Measurements from ENCODE around the gene SATB1.

The SATB1 gene

DNA sequence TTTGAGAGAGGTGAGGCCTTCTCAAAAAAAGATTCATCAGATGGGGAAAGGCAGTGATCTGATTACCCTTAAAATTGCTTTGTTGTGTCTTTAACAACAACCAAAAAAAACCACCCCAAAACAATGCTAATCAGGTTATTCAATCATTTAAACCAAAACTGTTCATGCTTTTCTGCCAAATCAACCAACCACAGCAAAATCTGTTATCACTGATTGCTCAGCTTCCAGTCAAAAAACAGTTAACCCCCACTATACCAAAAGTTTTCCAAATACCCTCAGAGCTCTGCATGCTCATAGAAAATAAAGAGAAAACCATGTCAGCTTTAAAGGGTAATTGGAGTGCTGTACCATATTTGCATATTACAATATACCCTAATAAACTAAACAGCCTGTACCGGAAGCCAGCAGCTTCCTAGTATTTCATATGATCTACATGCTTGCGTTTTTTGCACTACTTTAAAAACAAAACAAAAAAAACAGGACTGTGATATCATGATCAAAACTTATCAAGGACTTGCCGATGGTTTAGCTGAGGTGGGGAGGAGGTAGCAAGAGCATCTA lies 22.8 kb downstream of the SATB1 start:
- no peak overlapping the region for H3K9ac ChIP-seq (ENCODE audit: low read depth, low read length)
- H3K4me1 ChIP-seq (ENCODE audit: insufficient read depth, low read length) = no peaks in the 10 kb centered on the region
- H3K9me3 ChIP-seq (ENCODE audit: control insufficient read depth, insufficient read depth, low read length) = no peaks in the 10 kb centered on the region
- H3K36me3 ChIP-seq (ENCODE audit: insufficient read depth, low read length) = no peaks in the 10 kb centered on the region

DNA sequence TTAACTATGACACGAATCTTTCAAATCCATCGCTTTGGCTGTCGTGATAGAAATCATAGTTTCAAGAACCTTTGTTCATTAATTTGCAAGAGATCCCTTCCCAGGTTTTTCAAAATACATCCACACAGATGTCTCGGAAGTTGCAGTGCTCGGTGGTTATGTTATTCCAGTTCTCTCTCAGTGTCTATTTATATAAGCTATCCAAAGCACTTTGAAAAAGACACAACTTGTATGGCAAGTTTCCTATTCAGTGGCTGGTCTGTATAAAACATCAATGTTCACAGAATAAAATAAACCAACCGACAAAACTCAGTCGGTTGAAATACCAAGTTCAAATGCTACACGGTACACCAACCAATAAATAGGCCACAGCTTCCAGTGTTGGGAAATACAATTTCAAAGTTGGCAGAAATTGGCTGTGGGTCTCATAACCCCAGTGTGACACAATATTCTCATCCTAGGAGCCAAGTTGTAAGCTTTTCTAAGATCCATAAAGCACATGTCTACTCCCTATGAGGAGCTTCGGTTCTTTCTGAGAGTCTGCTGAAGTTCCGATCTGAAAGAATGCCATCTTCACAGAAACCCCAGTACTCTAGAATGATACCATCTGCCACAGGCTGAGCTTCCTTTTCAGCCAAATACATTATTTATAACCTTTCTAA lies 23.7 kb downstream of the SATB1 start:
- Histone ChIP-seq H3K4me1 (ENCODE audit: insufficient read depth, low read length) (peaks cover 5% of the 10 kb centered on the region; the same call in 1 of the 2 replicates), H3K36me3 (ENCODE audit: insufficient read depth, low read length) (no peaks in the 10 kb centered on the region), H3K9me3 (ENCODE audit: control insufficient read depth, insufficient read depth, low read length) (no peaks in the 10 kb centered on the region), H3K9ac (ENCODE audit: low read depth, low read length) (no peak overlapping the region)

DNA sequence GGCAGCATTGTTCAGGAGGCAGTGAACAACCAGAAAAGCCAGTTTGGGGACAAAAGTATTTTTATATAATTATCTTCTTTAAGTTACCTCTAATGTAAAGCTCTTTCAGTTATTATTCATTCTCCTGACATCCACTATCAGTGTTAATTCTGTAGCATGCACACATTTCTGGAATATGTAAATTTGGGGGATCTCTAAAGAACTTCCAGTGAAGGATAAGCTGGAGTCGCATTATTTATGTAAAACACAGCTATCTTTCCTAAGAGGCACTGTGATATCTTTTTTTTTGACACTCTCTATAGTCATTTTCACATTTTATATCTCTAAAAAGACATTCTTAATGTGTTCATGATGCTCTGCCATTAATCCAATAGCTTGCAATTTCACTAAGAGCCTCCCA lies 26.7 kb downstream of the SATB1 start:
- Histone ChIP-seq H3K9ac (ENCODE audit: low read depth, low read length) (no peak overlapping the region), H3K4me1 (ENCODE audit: insufficient read depth, low read length) (peaks cover 5% of the 10 kb centered on the region; the same call in 1 of the 2 replicates), H3K9me3 (ENCODE audit: control insufficient read depth, insufficient read depth, low read length) (no peaks in the 10 kb centered on the region), H3K36me3 (ENCODE audit: insufficient read depth, low read length) (no peaks in the 10 kb centered on the region; the same call in 1 of the 2 replicates)

DNA sequence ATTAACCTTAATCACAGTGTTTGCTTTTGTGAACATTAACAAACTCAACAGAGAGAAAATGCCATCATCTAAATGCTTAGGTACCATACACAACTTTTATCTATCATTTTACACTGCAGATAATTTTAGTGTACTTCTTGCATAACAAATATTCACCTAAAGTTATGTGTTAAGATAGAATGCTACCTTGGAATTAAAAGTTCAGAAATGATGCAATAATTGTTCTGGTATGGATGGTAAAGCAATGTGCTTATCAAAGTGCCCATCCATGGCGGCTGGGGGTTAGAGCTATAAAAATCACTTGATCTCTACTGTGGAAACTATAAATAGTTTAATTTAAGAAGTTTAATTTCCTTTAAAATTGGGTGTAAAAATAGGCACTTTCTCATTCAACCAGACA lies 28.7 kb downstream of the SATB1 start:
- no peaks in the 10 kb centered on the region for H3K9me3 ChIP-seq (ENCODE audit: control insufficient read depth, insufficient read depth, low read length)
- H3K36me3 ChIP-seq (ENCODE audit: insufficient read depth, low read length) = no peaks in the 10 kb centered on the region; the same call in 1 of the 2 replicates
- H3K9ac ChIP-seq (ENCODE audit: low read depth, low read length) = no peak overlapping the region

DNA sequence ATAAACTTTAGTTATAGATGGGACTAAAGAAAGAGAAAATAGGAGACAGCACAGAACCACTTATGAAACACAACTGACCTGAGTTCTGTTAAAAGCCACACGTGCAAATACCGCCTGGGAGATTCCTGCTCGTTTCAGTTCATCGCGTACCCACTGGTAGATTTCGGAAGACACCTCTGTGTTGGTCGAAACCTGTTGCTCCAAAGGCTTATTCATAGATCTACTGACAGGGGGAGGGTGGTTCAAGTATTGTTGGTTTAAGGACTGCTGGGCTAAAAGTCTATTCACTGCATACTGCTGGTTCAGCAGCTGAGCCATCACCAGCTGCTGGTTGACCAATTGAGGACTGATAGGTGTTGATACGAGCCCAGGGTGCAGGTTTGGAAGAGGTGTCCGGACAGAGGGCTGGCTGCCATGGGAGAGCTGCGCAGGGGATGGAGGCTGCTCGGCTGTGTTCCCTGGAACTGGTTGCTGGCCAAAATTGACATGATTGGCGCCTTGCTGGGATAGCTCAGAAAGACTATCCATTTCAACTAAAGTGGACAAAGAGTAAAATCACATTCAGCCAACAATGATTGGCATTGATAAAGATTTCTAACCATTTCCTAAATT lies 30.6 kb downstream of the SATB1 start:
- no peak overlapping the region for H3K9ac ChIP-seq (ENCODE audit: low read depth, low read length)
- no peaks in the 10 kb centered on the region; the same call in 1 of the 2 replicates for H3K36me3 ChIP-seq (ENCODE audit: insufficient read depth, low read length)
- no peaks in the 10 kb centered on the region for H3K9me3 ChIP-seq (ENCODE audit: control insufficient read depth, insufficient read depth, low read length)
- H3K4me1 ChIP-seq (ENCODE audit: insufficient read depth, low read length) = peaks cover 5% of the 10 kb centered on the region; the same call in 1 of the 2 replicates

More for the DNA sequence above, 28.7 kb downstream of the SATB1 start:
- peaks cover 5% of the 10 kb centered on the region; the same call in 1 of the 2 replicates for H3K4me1 ChIP-seq (ENCODE audit: insufficient read depth, low read length)

DNA sequence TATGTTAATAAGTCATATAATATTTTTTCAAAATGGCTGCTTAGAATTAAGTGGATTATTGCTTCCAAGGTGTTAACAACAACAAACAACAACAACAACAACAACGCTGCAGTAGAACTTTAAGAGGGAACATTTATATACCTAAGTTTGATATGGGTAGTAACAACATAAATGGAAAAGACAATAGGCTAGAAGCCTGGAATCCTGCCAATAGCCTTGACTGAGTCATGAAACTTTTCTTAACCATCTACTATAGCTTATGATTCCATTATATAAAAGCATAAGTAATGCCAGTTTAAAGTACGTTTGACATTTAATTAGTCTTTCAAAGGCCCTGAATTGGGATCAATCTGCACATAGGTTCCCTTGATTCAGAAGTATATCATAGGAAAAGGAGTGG lies 31.2 kb downstream of the SATB1 start:
- no peaks in the 10 kb centered on the region for H3K9me3 ChIP-seq (ENCODE audit: control insufficient read depth, insufficient read depth, low read length)

DNA sequence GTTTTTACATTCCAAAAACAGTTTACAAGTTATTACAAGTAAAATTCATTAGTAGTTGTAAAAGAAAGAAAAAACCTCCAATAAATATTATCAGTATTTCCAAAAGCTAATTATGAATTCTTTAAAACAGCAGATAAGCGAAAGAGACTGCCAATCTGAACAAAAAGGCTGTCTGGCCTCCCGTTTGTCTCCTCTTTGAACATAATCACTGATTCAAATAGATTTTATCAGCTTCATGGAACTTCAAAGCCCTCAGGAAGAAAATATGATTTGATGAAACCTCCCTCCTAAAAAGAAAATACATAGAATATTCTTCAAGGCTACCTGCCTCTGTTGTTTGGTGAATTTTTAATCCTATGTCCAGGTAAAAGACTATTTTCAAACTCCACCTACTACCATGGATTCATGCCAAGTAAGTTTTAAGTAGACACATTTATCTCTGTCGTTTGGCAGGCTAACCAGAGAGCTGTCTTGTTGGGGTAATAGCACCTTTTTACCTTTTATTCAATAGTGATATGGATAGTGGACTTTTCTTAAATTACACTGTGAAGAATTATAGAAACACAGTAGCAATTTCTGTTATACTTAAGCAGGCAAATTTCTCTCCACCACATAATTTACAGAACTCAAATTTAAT lies 35.0 kb downstream of the SATB1 start:
- Histone ChIP-seq H3K9ac (ENCODE audit: low read depth, low read length) (no peak overlapping the region), H3K9me3 (ENCODE audit: control insufficient read depth, insufficient read depth, low read length) (no peaks in the 10 kb centered on the region), H3K4me1 (ENCODE audit: insufficient read depth, low read length) (no peaks in the 10 kb centered on the region; the same call in 1 of the 2 replicates), H3K36me3 (ENCODE audit: insufficient read depth, low read length) (no peaks in the 10 kb centered on the region; the same call in 1 of the 2 replicates)

More for the DNA sequence above, 31.2 kb downstream of the SATB1 start:
- H3K36me3 ChIP-seq (ENCODE audit: insufficient read depth, low read length) = no peaks in the 10 kb centered on the region; the same call in 1 of the 2 replicates
- H3K4me1 ChIP-seq (ENCODE audit: insufficient read depth, low read length) = peaks cover 5% of the 10 kb centered on the region; the same call in 1 of the 2 replicates
- H3K9ac ChIP-seq (ENCODE audit: low read depth, low read length) = no peak overlapping the region

DNA sequence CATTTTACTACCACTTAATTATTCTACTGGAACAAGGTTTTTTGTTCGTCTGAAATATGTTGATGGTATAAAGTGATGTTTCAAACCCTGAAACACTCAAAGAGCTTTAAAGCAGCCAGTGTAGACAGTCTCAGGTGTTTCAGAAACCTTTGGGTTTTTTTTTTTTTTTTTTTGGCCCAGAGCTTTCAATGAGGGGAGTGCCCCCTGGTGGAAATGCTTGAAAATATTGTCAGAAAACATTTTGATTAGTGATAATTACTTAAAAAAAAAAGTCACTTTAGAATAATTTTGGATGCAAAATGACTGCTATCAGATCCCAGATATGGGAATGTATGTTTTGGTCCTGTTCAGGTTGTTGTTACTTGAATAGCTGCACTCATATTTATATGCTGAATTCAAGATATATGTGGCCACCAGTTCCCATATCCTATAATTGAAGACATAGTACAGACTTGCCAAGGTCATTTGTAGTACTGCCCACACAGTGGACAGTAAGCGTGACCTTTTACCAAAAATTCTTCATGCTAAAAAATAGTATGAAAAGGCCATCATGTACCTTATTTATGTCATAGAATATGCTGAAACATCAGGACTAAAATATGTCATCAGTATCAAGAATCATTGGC lies 35.9 kb downstream of the SATB1 start:
- Histone ChIP-seq H3K36me3 (ENCODE audit: insufficient read depth, low read length) (no peaks in the 10 kb centered on the region), H3K9me3 (ENCODE audit: control insufficient read depth, insufficient read depth, low read length) (no peaks in the 10 kb centered on the region), H3K9ac (ENCODE audit: low read depth, low read length) (no peak overlapping the region), H3K4me1 (ENCODE audit: insufficient read depth, low read length) (no peaks in the 10 kb centered on the region; the same call in 1 of the 2 replicates)

DNA sequence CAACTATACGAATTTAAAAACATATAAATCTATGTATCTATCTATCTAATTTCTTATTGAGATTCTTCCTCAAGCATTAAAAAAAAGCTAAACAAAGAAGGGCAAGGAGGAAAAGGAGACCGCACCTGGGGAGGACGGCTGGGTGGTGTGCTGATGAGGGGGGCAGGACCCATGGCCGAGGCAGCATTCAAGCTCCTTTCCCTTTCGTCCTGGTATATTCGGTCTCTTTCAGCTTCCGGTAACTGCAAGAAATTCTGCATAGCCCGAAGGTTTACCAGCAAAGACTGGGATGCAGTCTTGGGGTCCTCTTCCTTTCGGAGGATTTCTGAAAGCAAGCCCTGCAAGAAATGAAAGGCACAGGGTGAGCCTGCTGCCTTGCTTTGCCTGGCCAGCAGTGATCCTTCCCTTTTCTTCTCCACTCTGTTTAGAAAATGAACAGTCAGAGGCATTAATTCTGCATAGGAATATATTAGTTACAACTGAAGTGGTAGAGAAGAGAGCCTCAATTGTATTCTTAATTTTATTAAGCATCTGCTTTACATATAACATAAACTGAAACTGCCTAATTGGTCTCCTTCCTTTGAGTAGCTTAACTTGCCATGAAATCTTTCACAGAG lies 38.8 kb downstream of the SATB1 start:
- Histone ChIP-seq H3K9ac (ENCODE audit: low read depth, low read length) (no peak overlapping the region), H3K36me3 (ENCODE audit: insufficient read depth, low read length) (peaks cover 5% of the 10 kb centered on the region; the same call in 1 of the 2 replicates), H3K4me1 (ENCODE audit: insufficient read depth, low read length) (no peaks in the 10 kb centered on the region; the same call in 1 of the 2 replicates), H3K9me3 (ENCODE audit: control insufficient read depth, insufficient read depth, low read length) (no peaks in the 10 kb centered on the region)

DNA sequence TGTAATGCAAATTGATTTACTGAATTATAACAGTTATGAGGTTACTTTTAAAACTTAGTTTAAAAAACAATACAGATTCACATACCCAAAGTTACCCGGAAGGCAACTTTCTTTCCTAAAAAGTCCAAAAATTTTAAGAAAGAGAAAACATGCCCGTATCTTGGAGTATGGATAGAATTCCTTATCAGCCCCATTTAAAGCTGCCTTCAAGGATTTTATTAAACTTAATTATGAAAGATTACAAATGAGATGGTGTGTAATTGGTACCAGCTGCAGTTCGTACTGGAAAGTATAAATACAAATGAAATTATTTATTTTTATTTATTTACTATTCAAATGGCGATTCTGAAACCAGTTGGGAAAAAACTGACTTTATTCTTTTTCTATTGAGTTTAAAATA lies 39.4 kb downstream of the SATB1 start:
- Histone ChIP-seq H3K9ac (ENCODE audit: low read depth, low read length) (no peak overlapping the region), H3K4me1 (ENCODE audit: insufficient read depth, low read length) (no peaks in the 10 kb centered on the region; the same call in 1 of the 2 replicates), H3K36me3 (ENCODE audit: insufficient read depth, low read length) (peaks cover 5% of the 10 kb centered on the region; the same call in 1 of the 2 replicates), H3K9me3 (ENCODE audit: control insufficient read depth, insufficient read depth, low read length) (no peaks in the 10 kb centered on the region)

DNA sequence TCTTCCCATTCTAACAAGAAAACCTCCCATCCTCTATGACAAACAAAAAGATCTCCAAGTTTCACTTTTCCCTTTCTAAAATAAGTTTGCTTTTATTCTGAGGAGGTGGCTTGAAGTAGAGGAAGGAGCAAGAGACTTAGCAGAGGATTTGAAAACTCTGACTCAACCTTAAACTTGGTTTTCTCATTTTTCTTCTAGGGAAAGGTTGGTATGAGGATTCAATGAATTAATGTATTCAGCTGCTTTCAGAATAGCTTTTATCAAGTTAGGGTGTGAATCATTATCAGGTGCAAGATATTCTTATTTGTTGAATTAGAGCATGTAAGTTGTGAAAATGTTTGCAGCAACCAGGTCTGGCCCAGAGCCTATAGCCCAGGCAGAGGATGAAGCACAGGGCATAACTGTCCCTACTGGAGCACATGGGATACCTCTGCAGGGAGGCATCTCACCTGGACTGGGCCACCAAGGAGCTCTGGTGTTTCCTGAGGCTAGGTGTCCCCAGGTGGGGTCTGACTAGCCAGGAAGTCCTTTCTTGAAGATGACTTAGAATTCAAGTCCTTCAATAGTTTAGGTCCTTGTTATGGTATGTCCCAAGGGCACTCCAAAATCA lies 42.3 kb downstream of the SATB1 start:
- no peak overlapping the region for H3K9ac ChIP-seq (ENCODE audit: low read depth, low read length)
- no peaks in the 10 kb centered on the region for H3K9me3 ChIP-seq (ENCODE audit: control insufficient read depth, insufficient read depth, low read length)
- peaks cover 4% of the 10 kb centered on the region; the same call in 1 of the 2 replicates for H3K4me1 ChIP-seq (ENCODE audit: insufficient read depth, low read length)
- H3K36me3 ChIP-seq (ENCODE audit: insufficient read depth, low read length) = peaks cover 5% of the 10 kb centered on the region; the same call in 1 of the 2 replicates

DNA sequence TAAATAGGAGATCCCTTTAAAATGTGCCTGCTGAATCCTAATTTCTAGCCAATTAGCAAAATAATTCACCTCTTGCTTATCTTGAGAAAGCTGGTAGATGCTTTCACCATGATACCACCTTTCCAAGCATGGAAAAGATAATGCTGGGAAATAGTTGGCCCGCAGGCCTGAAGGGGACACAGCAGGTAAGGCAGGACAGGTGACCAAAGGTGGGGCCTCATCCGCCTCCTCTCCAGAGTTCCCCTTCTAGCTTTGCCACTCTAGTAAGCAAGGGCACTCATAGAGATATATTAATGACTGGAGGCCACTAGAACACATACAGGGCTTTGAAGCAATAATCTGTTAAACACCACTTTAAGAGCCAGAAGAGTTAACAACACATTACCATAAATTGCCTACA lies 45.5 kb downstream of the SATB1 start:
- H3K9me3 ChIP-seq (ENCODE audit: control insufficient read depth, insufficient read depth, low read length) = no peaks in the 10 kb centered on the region
- H3K9ac ChIP-seq (ENCODE audit: low read depth, low read length) = no peak overlapping the region
- H3K4me1 ChIP-seq (ENCODE audit: insufficient read depth, low read length) = peaks cover 4% of the 10 kb centered on the region; the same call in 1 of the 2 replicates
- peaks cover 5% of the 10 kb centered on the region; the same call in 1 of the 2 replicates for H3K36me3 ChIP-seq (ENCODE audit: insufficient read depth, low read length)

DNA sequence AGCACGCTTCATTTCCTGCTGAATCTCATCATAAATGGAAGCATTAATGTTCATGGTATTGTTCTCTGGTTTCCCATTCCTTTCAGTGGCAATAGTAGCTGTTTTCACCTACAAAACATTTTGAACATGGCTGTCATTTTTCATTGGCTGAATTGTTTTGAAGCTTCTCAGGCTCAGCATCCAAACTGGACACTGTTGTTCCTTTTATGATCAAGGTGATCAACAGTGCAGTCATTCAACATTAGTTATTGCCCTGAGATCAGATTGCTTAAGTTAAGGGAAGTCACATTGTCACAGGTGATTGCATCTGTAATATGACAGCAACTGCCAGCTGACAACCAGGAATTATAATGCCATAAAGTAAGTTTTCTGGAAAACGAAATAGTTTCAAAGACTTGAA lies 46.9 kb downstream of the SATB1 start:
- Histone ChIP-seq H3K4me1 (ENCODE audit: insufficient read depth, low read length) (peaks cover 4% of the 10 kb centered on the region; the same call in 1 of the 2 replicates), H3K36me3 (ENCODE audit: insufficient read depth, low read length) (peaks cover 2% of the 10 kb centered on the region; the same call in 1 of the 2 replicates), H3K9ac (ENCODE audit: low read depth, low read length) (no peak overlapping the region)

More for the DNA sequence above, 46.9 kb downstream of the SATB1 start:
- no peaks in the 10 kb centered on the region for H3K9me3 ChIP-seq (ENCODE audit: control insufficient read depth, insufficient read depth, low read length)
